GM21526 (cell line): ENCODE data around the gene CHKB.

Experiments used
- ATAC-seq: cut with Tn5 transposase; IDR thresholded peaks from one replicate; pipeline ENCODE4 v1.9.1; 2021; ENCODE audit warnings: moderate library complexity; ENCODE audit not compliant: unreplicated experiment, low FRiP score

Gene CHKB

GRCh38 chr22:50576806-50577696, 5.6 kb downstream of the CHKB start:
- ATAC-seq = no peak

GRCh38 chr22:50576070-50576469, 6.6 kb downstream of the CHKB start:
- no peak for ATAC-seq

- ATAC-seq = no peak
These were observed 7.2 kb downstream of the CHKB start for GRCh38 chr22:50575426-50575941.

- no peak for ATAC-seq
These were observed 8.3 kb downstream of the CHKB start for GRCh38 chr22:50574383-50574755.

GRCh38 chr22:50573491-50574382, 8.9 kb downstream of the CHKB start:
- ATAC-seq = no peak

GRCh38 chr22:50572965-50573364, 9.7 kb downstream of the CHKB start:
- ATAC-seq = no peak

- ATAC-seq = no peak
These were observed 11.1 kb downstream of the CHKB start for GRCh38 chr22:50571264-50572175.

- no peak for ATAC-seq
These were observed 11.8 kb downstream of the CHKB start for GRCh38 chr22:50570861-50571260.

- no peak for ATAC-seq
These were observed 12.6 kb downstream of the CHKB start for GRCh38 chr22:50569896-50570535.

- ATAC-seq = no peak
These were observed 13.6 kb downstream of the CHKB start for GRCh38 chr22:50569041-50569459.

GRCh38 chr22:50568626-50569025, 14.0 kb downstream of the CHKB start:
- ATAC-seq = no peak

- no peak for ATAC-seq
These were observed 14.9 kb downstream of the CHKB start for GRCh38 chr22:50567721-50568252.

GRCh38 chr22:50564289-50564688, 18.4 kb downstream of the CHKB start:
- ATAC-seq = no peak

- ATAC-seq = no peak
These were observed 19.1 kb downstream of the CHKB start for GRCh38 chr22:50563413-50564160.

- ATAC-seq = peak; percentile 79
These were observed 19.9 kb downstream of the CHKB start, which contains the start of gene SYCE3 for GRCh38 chr22:50562523-50563412. Gene SYCE3, minus strand, starts transcription at chr22:50562919. Its CDS starts 6,514 bp downstream, at chr22:50556405.

GRCh38 chr22:50561401-50562358, 21.0 kb downstream of the CHKB start:
- ATAC-seq = no peak

- no peak for ATAC-seq
These were observed 22.6 kb downstream of the CHKB start for GRCh38 chr22:50560034-50560433.
